RWPE1 (cell line): ENCODE measurements around the gene TBC1D25.

ENCODE experiments used
- CTCF ChIA-PET: fragments of 350-600 bp; sonication (Branson Sonifier 250); formaldehyde crosslinking; extraction: SDS; loops from one replicate; lab custom pipeline; 2021; lab: Yijun Ruan, JAX
- POLR2A ChIA-PET: fragments of 400-600 bp; formaldehyde crosslinking; extraction: SDS; loops from one replicate; lab custom pipeline; 2020; ENCODE audit warnings: antibody characterized with exemption; ENCODE audit not compliant: low non-redundant PET; lab: Yijun Ruan, JAX
- DNase-seq: peaks from one replicate; pipeline ENCODE4 v3.0.0; 2012; ENCODE audit warnings: low spot score
- H3K27ac ChIP-seq: fragments of 450-650 bp; 2 replicates; pipeline ENCODE4 v1.5.1; 2017
- TF ChIP-seq, protein P1 (sequence below): fragments of 450-650 bp; conservative IDR thresholded peaks from 2 replicates; pipeline ENCODE4 v1.5.1; 2017; ENCODE audit warnings: low read depth, mild to moderate bottlenecking

Gene TBC1D25

DNA sequence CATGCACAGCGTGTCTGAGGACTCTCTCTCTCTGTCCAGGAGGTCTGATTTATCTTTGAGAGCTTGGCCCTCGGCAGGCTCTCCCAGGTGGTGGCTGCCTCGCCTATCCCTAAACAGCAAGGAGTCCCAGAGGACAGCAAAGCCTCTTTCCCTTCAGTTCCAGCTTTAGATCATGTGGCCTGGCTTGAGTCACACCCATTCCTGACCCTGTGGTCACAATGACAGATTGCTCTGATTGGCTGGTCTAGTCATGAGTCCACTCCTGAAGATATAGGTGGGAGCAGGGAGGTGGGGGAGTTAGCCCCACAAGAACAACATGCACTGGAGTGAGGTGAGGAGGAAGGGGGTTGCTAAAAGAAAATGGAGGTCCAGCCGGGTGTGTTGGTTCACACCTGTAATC lies 42.9 kb upstream of the TBC1D25 start:
- TF ChIP-seq, protein P1, sequence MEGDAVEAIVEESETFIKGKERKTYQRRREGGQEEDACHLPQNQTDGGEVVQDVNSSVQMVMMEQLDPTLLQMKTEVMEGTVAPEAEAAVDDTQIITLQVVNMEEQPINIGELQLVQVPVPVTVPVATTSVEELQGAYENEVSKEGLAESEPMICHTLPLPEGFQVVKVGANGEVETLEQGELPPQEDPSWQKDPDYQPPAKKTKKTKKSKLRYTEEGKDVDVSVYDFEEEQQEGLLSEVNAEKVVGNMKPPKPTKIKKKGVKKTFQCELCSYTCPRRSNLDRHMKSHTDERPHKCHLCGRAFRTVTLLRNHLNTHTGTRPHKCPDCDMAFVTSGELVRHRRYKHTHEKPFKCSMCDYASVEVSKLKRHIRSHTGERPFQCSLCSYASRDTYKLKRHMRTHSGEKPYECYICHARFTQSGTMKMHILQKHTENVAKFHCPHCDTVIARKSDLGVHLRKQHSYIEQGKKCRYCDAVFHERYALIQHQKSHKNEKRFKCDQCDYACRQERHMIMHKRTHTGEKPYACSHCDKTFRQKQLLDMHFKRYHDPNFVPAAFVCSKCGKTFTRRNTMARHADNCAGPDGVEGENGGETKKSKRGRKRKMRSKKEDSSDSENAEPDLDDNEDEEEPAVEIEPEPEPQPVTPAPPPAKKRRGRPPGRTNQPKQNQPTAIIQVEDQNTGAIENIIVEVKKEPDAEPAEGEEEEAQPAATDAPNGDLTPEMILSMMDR: no peak
- POLR2A ChIA-PET: no interaction called here
- CTCF ChIA-PET: no interaction called here
- no peak for DNase-seq
- H3K27ac ChIP-seq: no peak overlapping the region

DNA sequence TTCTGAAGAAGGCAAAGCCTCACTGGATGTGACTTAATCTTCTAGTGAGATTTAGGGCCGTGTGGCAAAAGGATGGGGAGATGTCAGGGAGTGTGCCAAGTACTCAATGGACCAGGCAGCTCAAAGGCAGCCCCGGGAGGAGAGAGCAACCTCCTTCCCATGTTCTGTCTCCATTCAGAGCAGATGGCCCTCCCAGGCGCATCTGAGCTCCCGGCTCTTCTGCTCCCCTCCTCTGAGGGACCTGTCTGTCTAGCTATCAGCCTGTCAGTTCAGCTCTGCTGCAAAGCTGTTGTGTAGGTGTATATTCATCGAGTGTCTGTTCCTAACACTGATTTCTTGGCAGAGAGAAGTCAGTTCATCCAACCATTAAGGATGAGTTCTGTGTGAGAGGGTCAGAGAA lies 41.6 kb upstream of the TBC1D25 start:
- ChIA-PET CTCF (no interaction called here), POLR2A (no interaction called here)
- peak overlapping the region; percentile 66 for H3K27ac ChIP-seq
- no peak for DNase-seq
- TF ChIP-seq, protein P1: no peak

DNA sequence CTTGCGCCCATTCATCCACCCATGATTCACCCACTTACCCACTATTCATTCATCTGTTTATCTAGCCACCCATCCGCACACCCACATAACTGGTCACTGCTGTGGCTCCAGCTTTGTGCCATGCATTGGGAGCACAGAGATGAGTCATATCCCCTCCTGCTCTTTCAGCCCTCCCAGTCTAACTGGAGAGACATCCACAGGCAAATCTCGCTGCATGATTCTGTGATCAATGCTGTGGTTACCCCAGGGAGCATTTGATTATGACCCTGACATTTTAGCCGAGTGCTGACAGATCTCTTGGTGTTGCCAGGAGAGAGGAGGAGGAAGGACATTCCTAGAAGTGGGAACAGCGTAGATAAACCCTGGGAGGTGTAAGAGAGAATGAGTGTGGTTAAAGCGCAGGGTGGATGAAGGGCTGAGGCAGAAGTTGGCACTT lies 41.1 kb upstream of the TBC1D25 start:
- POLR2A ChIA-PET: no interaction called here
- DNase-seq: no peak
- TF ChIP-seq, protein P1: no peak
- CTCF ChIA-PET: interaction anchor here (0.6 kb wide), 1 partner anchor 24 kb away, joined by 5 read pairs; no protein-coding TSS in a partner anchor
- peak overlapping the region; percentile 66 for H3K27ac ChIP-seq

- POLR2A ChIA-PET: no interaction called here
- TF ChIP-seq, protein P1: no peak
- DNase-seq: no peak
- no peak overlapping the region for H3K27ac ChIP-seq
- CTCF ChIA-PET: interaction anchor here (0.6 kb wide), 1 partner anchor 40 kb away, joined by 3 read pairs; no protein-coding TSS in a partner anchor
These were observed 35.3 kb upstream of the TBC1D25 start for GRCh38 chrX:48504261-48504660.

DNA sequence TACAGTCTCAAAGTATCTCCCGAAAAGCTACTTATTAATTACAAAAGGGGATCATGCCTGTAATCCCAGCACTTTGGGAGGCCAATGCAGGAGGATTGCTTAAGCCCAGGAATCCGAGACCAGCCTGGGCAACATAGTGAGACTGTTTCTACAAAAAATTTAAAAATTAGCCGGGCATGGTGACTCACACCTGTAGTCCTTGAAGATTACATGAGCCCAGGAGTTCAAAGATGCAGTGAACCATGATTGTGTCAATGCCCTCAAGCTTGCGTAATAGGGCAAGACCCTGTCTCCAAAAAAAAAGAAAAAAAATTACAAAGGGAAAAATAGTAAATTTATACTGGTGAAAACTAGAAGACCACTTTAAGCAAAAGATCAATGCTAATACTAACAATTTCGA lies 34.0 kb upstream of the TBC1D25 start:
- ChIA-PET POLR2A (no interaction called here), CTCF (no interaction called here)
- DNase-seq: no peak
- TF ChIP-seq, protein P1: no peak
- H3K27ac ChIP-seq: no peak overlapping the region

DNA sequence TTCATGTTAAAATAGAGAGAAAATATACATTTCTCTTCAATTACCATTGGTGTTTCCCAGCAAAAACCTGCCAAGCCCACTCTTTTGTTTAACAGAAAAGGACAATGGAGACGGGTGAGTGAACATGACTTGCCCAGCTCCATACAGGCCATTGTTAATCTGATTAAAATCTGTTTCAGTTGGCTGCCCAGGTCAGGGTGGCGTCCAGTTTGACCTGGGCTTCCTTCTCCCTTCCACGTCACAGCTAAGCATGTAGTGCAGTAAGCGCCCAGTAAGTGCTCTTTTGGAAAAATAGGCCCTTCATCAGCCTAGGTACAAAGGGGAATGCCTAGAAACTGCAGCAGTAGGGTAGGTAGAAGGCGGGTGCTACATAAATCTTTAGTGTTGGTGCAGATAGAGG lies 32.3 kb upstream of the TBC1D25 start:
- DNase-seq: no peak
- TF ChIP-seq, protein P1: no peak

More for the DNA sequence above, 32.3 kb upstream of the TBC1D25 start:
- ChIA-PET POLR2A (no interaction called here), CTCF (interaction anchor here (0.6 to 0.8 kb wide), 2 partner anchors 14 to 45 kb away, joined by 3 to 4 read pairs; no protein-coding TSS in a partner anchor)
- no peak overlapping the region; the same call in 1 of the 2 replicates for H3K27ac ChIP-seq
